B cell (primary cell): ENCODE data around the gene KIF26B. TPM values are rescaled to one million over a fixed set of nuclear protein-coding genes. Genes with fewer than 3 reads are reported as not detected.

Experiments used
- ATAC-seq: fragments of 200-7000 bp; cut with Tn5 transposase; one replicate; pipeline ENCODE4 v1.10.0; 2021; ENCODE audit warnings: low read depth, mild to moderate bottlenecking, moderate number of reproducible peaks, moderate library complexity
- CTCF ChIA-PET: fragments of 350-600 bp; sonication (Branson Sonifier 250); formaldehyde crosslinking; loops from one replicate; lab custom pipeline; 2021; ENCODE audit warnings: antibody characterized with exemption, inconsistent platforms; lab: Charles Lee
- POLR2A ChIA-PET: fragments of 350-600 bp; sonication (Branson Sonifier 250); formaldehyde crosslinking; loops from one replicate; lab custom pipeline; 2021; ENCODE audit warnings: antibody characterized with exemption; lab: Charles Lee
- DNase-seq: peaks from one replicate; pipeline ENCODE4 v3.0.0; 2013
- H2AFZ ChIP-seq: 2 replicates; pipeline ENCODE4 v1.6.1; 2012; ENCODE audit warnings: mild to moderate bottlenecking, low read depth, low read length; ENCODE audit not compliant: insufficient read depth, poor library complexity, severe bottlenecking
- H3K27ac ChIP-seq, 2 donors: 1 replicate in 1 of 2; 2 replicates in 1 of 2; pipeline ENCODE4 v1.5.1; 2012 to 2013; ENCODE audit warnings: low read length in 2 of 2, mild to moderate bottlenecking in 2 of 2, moderate library complexity in 1 of 2
- H3K27me3 ChIP-seq, 4 experiments: fragments of 200-600 bp in 1 of 4; sonication (generic) in 1 of 4; replicated peaks in 1 of 4; 1 replicate in 2 of 4; 2 replicates in 2 of 4; pipeline versions ENCODE4 v1.6.1 to v1.7.0; 2013 to 2016; ENCODE audit warnings: low read length in 3 of 4, mild to moderate bottlenecking in 2 of 4, mixed read lengths in 1 of 4, moderate library complexity in 1 of 4; ENCODE audit not compliant: insufficient read depth in 4 of 4, control insufficient read depth in 3 of 4; ENCODE audit errors: control extremely low read depth in 1 of 4
- H3K36me3 ChIP-seq, 2 experiments: replicated peaks in 1 of 2; 1 replicate in 1 of 2; 2 replicates in 1 of 2; pipeline versions ENCODE4 v1.6.1 to v1.7.1; 2013; ENCODE audit warnings: low read length in 1 of 2; ENCODE audit not compliant: insufficient read depth in 2 of 2, control insufficient read depth in 1 of 2; ENCODE audit errors: control extremely low read depth in 1 of 2, extremely low read depth in 1 of 2
- H3K4me1 ChIP-seq, 2 donors: fragments of 200-600 bp in 1 of 2; sonication (generic) in 1 of 2; 1 replicate in 1 of 2; 2 replicates in 1 of 2; pipeline versions ENCODE4 v1.5.1 to v1.6.1; 2013 to 2017; ENCODE audit warnings: low read length in 2 of 2; ENCODE audit not compliant: control insufficient read depth in 2 of 2, insufficient read depth in 2 of 2
- H3K4me2 ChIP-seq: replicated peaks from 2 replicates; pipeline ENCODE3; 2012; ENCODE audit warnings: mild to moderate bottlenecking, low read depth, low read length; ENCODE audit not compliant: poor library complexity, severe bottlenecking
- H3K4me3 ChIP-seq, 5 experiments: fragments of 200-600 bp in 1 of 5; sonication (generic) in 1 of 5; 1 replicate in 3 of 5; 2 replicates in 2 of 5; pipeline versions ENCODE4 v1.5.1 to v1.7.0; 2011 to 2016; ENCODE audit warnings: low read length in 4 of 5, mild to moderate bottlenecking in 4 of 5, low read depth in 2 of 5, control low read depth in 1 of 5, moderate library complexity in 1 of 5; ENCODE audit not compliant: insufficient read depth in 1 of 5; ENCODE audit errors: control extremely low read depth in 1 of 5, extremely low read depth in 1 of 5
- H3K79me2 ChIP-seq: fragments of 200-600 bp; sonication (generic); one replicate; pipeline ENCODE4 v1.6.0; 2016; ENCODE audit warnings: low read length; ENCODE audit not compliant: control insufficient read depth, insufficient read depth
- H3K9ac ChIP-seq: fragments of 200-600 bp; sonication (generic); 2 replicates; pipeline ENCODE4 v1.6.1; 2017; ENCODE audit warnings: mild to moderate bottlenecking, low read length, moderate library complexity
- H3K9me3 ChIP-seq, 3 donors: one replicate each; pipeline versions ENCODE4 v1.6.1 to v1.7.1; 2013; ENCODE audit warnings: low read length in 2 of 3; ENCODE audit not compliant: control insufficient read depth in 2 of 3, insufficient read depth in 1 of 3; ENCODE audit errors: control extremely low read depth in 1 of 3
- H4K20me1 ChIP-seq: 2 replicates; pipeline ENCODE4 v1.6.0; 2012; ENCODE audit warnings: mild to moderate bottlenecking, low read length; ENCODE audit not compliant: insufficient read depth, control insufficient read depth, poor library complexity, severe bottlenecking
- H3K27ac Mint-ChIP-seq: one replicate; pipeline ENCODE4 v1.8.0; 2021; ENCODE audit warnings: mixed read lengths
- H3K27me3 Mint-ChIP-seq: one replicate; pipeline ENCODE4 v1.8.0; 2021; ENCODE audit warnings: mixed read lengths
- H3K4me1 Mint-ChIP-seq: one replicate; pipeline ENCODE4 v1.8.0; 2021; ENCODE audit warnings: mixed read lengths
- H3K4me3 Mint-ChIP-seq: one replicate; pipeline ENCODE4 v1.8.0; 2021; ENCODE audit warnings: mixed read lengths
- H3K9me3 Mint-ChIP-seq: one replicate; pipeline ENCODE4 v1.8.0; 2022; ENCODE audit warnings: mixed read lengths; ENCODE audit not compliant: insufficient read depth
- EZH2 ChIP-seq: IDR thresholded peaks from 2 replicates; pipeline ENCODE4 v1.6.1; 2012; ENCODE audit warnings: borderline replicate concordance, low read depth, mild to moderate bottlenecking, moderate library complexity, low read length; ENCODE audit not compliant: insufficient read depth, poor library complexity, severe bottlenecking
- WGBS: methylation state at CpG from one replicate; pipeline ENCODE4 v1.1.5; 2013; ENCODE audit warnings: missing lambda C conversion rate; ENCODE audit not compliant: insufficient coverage; 5-methylcytosine and 5-hydroxymethylcytosine counted together
- intact Hi-C: fragments of 100-400 bp; cut with micrococcal nuclease; formaldehyde crosslinking; loops from one replicate; pipeline ENCODE4 v1.10.0; 2022
- polyA plus RNA-seq: library from polyadenylated mRNA; depleted of rRNA; stranded (reverse); fragments of >200 nt; gene quantifications from 2 replicates; pipeline ENCODE4 v1.2.3, GENCODE V29; 2012
- total RNA-seq, 2 donors: library from RNA; stranded (reverse); fragments of 120-200 nt in 1 of 2; gene quantifications; 1 replicate in 1 of 2; 2 replicates in 1 of 2; pipeline versions ENCODE4 v1.2.3 to v1.2.4, GENCODE V29; 2013 to 2022
- TF ChIP-seq, protein P1 (sequence below): fragments of 200-600 bp; IDR thresholded peaks from one replicate; pipeline ENCODE4 v1.8.0; 2022; ENCODE audit warnings: antibody characterized with exemption, mild to moderate bottlenecking

Gene KIF26B
- total and polyA plus RNA-seq, 2 donors (not counting 1 experiment from before 2014, with no cell fraction given) = 0.62 TPM; not detected in 1

DNA sequence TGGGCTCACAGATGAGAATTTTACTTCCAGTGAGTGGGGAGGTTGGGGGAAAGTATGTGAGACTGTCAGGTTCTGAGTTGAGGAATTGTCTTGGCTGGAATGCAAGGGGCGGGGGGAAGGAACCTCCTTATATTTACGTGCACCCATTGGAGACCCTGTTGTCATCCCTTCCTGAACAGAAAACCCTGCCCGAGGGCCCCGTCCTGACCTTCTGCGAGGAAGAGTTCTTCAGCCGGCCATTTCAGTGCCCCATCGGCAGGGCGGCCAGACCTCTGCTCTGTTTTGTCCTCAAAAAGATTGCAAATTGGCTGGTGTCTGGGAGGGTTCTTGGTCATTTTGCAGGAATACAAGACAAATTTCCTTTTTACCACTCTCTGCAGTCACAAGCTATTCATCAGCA, 7.1 kb downstream of the KIF26B start:
- H3K4me3 Mint-ChIP-seq = no peak overlapping the region
- Histone ChIP-seq H3K4me1 (peaks cover 4 to 5% of the 10 kb centered on the region in 2 donors), H3K9ac (no peak overlapping the region), H3K27me3 (peaks cover 0 to 42% (median 26%) of the 10 kb centered on the region in 4 experiments), H3K27ac (no peak overlapping the region), H3K4me2 (no peak overlapping the region), H3K9me3 (peaks cover 0 to 4% (median 2%) of the 10 kb centered on the region in 3 donors), H3K36me3 (no peaks in the 10 kb centered on the region), H3K4me3 (no peak overlapping the region), H3K79me2 (no peaks in the 10 kb centered on the region), H2AFZ (no peak overlapping the region), H4K20me1 (no peaks in the 10 kb centered on the region)
- no peak for ATAC-seq
- intact Hi-C loops = no loop called here
- H3K27me3 Mint-ChIP-seq = peaks cover 55% of the 10 kb centered on the region
- TF ChIP-seq, protein P1, sequence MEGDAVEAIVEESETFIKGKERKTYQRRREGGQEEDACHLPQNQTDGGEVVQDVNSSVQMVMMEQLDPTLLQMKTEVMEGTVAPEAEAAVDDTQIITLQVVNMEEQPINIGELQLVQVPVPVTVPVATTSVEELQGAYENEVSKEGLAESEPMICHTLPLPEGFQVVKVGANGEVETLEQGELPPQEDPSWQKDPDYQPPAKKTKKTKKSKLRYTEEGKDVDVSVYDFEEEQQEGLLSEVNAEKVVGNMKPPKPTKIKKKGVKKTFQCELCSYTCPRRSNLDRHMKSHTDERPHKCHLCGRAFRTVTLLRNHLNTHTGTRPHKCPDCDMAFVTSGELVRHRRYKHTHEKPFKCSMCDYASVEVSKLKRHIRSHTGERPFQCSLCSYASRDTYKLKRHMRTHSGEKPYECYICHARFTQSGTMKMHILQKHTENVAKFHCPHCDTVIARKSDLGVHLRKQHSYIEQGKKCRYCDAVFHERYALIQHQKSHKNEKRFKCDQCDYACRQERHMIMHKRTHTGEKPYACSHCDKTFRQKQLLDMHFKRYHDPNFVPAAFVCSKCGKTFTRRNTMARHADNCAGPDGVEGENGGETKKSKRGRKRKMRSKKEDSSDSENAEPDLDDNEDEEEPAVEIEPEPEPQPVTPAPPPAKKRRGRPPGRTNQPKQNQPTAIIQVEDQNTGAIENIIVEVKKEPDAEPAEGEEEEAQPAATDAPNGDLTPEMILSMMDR = no peak
- no peak for TF ChIP-seq EZH2
- H3K4me1 Mint-ChIP-seq = peaks cover 7% of the 10 kb centered on the region
- POLR2A ChIA-PET = no interaction called here
- no peak for DNase-seq
- peaks cover 5% of the 10 kb centered on the region for H3K9me3 Mint-ChIP-seq
- no peak overlapping the region for H3K27ac Mint-ChIP-seq
- CTCF ChIA-PET = no interaction called here
- WGBS = 91% methylated on average over 4 of the region's 8 CpGs

DNA sequence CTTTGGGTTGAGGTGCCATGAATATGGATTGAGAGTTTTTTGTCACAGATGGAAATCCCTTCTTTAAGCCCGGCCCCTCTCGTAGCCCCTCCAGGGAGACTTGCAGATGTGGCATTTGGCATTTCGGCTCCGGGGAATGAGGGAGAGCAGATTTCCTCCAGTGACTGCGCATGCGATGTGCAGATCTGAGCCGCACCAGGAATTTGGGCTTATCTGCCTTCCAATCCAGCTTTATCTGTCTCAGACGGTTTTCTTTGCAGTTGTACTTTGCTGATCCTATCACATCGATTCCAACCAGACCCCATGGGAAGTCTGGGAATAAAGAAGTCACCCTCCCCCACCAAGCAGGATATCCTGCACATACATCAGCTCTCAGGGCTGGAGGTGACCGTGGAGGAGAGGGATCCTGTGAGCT, 11.7 kb downstream of the KIF26B start:
- no peak overlapping the region for H3K4me2 ChIP-seq
- H3K4me3 Mint-ChIP-seq = no peak overlapping the region
- H2AFZ ChIP-seq = no peak overlapping the region
- no peaks in the 10 kb centered on the region for H3K36me3 ChIP-seq
- peaks cover 0 to 33% (median 13%) of the 10 kb centered on the region in 4 experiments for H3K27me3 ChIP-seq
- TF ChIP-seq, protein P1 = no peak
- TF ChIP-seq EZH2 = no peak
- WGBS = 29% methylated on average over 7 of the region's 10 CpGs
- POLR2A ChIA-PET = no interaction called here
- H3K9me3 ChIP-seq = peaks cover 0 to 4% (median 0%) of the 10 kb centered on the region in 3 donors
- H3K79me2 ChIP-seq = no peaks in the 10 kb centered on the region
- no peak overlapping the region for H3K27ac Mint-ChIP-seq
- H3K27me3 Mint-ChIP-seq = peaks cover 61% of the 10 kb centered on the region
- no peak overlapping the region for H3K4me3 ChIP-seq
- no peak for ATAC-seq
- peaks cover 3% of the 10 kb centered on the region for H3K4me1 Mint-ChIP-seq
- H3K27ac ChIP-seq = no peak overlapping the region
- H4K20me1 ChIP-seq = no peaks in the 10 kb centered on the region
- intact Hi-C loops = no loop called here
- CTCF ChIA-PET = interaction anchor here (1.8 to 2.0 kb wide), 2 partner anchors 10 to 13 kb away, joined by 6 to 12 read pairs; no protein-coding TSS in a partner anchor
- H3K4me1 ChIP-seq = no peaks in the 10 kb centered on the region
- H3K9me3 Mint-ChIP-seq = no peaks in the 10 kb centered on the region
- DNase-seq = no peak
- H3K9ac ChIP-seq = no peak overlapping the region
